Kidney (tissue), 14 donors: ENCODE data around the gene PSAPL1. TPM values are rescaled to one million over a fixed set of nuclear protein-coding genes. Genes with fewer than 3 reads are reported as not detected.

ENCODE experiments used
- DNase-seq, 5 donors: peaks; one replicate each; pipeline ENCODE4 v3.0.0-alpha.2; 2013 to 2020
- FAIRE-seq: peaks from 2 replicates; lab custom pipeline; 2012; peaks lifted over from hg19 to GRCh38; lab: Jason Lieb, UNC
- H3K27ac ChIP-seq, 2 donors: one replicate each; pipeline ENCODE4 v1.7.0; 2013; ENCODE audit warnings: low read depth in 2 of 2, low read length in 2 of 2, inconsistent platforms in 1 of 2
- H3K27me3 ChIP-seq: one replicate; pipeline ENCODE4 v1.7.1; 2013; ENCODE audit warnings: low read length, inconsistent platforms; ENCODE audit not compliant: control insufficient read depth, insufficient read depth
- H3K36me3 ChIP-seq, 3 donors: one replicate each; pipeline versions ENCODE4 v1.7.0 to v1.7.1; 2013; ENCODE audit warnings: low read length in 3 of 3, control low read depth in 1 of 3, inconsistent platforms in 1 of 3; ENCODE audit not compliant: insufficient read depth in 3 of 3, control insufficient read depth in 2 of 3
- H3K4me1 ChIP-seq, 3 donors: one replicate each; pipeline versions ENCODE4 v1.7.0 to v1.7.1; 2013; ENCODE audit warnings: low read length in 3 of 3, inconsistent platforms in 1 of 3, low read depth in 1 of 3; ENCODE audit not compliant: control insufficient read depth in 2 of 3, insufficient read depth in 2 of 3
- H3K4me3 ChIP-seq, 3 donors: one replicate each; pipeline versions ENCODE4 v1.7.0 to v1.8.1; 2013; ENCODE audit warnings: low read length in 3 of 3, control low read depth in 1 of 3, inconsistent platforms in 1 of 3
- H3K9ac ChIP-seq, 3 donors: one replicate each; pipeline versions ENCODE4 v1.7.0 to v1.7.1; 2013; ENCODE audit warnings: low read length in 3 of 3, control low read depth in 1 of 3, inconsistent platforms in 1 of 3
- H3K9me3 ChIP-seq, 3 donors: one replicate each; pipeline versions ENCODE4 v1.7.0 to v1.7.1; 2013; ENCODE audit warnings: low read length in 3 of 3, control low read depth in 1 of 3, inconsistent platforms in 1 of 3; ENCODE audit not compliant: control insufficient read depth in 2 of 3, insufficient read depth in 1 of 3
- intact Hi-C: fragments of 100-400 bp; cut with DNase I; formaldehyde crosslinking; loops from one replicate; pipeline ENCODE4 v1.11.1; 2022
- microRNA-seq: library from miRNA; unstranded; fragments of <30 nt; microRNA quantifications from one replicate; pipeline ENCODE4 v1.2.0, GENCODE V29; 2020
- polyA plus RNA-seq: library from polyadenylated mRNA; stranded (reverse); fragments of 350-450 nt; fragmentation: Illumina TruSeq; extraction: RNeasy Lipid Tissue Mini Kit (QIAGEN cat#74804); gene quantifications from one replicate; pipeline ENCODE4 v1.2.3, GENCODE V29; 2014; ENCODE audit warnings: low read depth, low replicate concordance; ENCODE audit not compliant: insufficient read depth
- total RNA-seq: library from RNA; stranded (reverse); fragmentation: NEBNext Ultra II Directional; extraction: Animal tissue kit (Norgen Biotek cat#: 25700); gene quantifications from one replicate; pipeline ENCODE4 v1.2.1, GENCODE V29; 2021
- TF ChIP-seq, protein P1 (sequence below): IDR thresholded peaks from 3 replicates; pipeline ENCODE4 v1.5.1; 2012; ENCODE audit warnings: mild to moderate bottlenecking, moderate library complexity, borderline replicate concordance; ENCODE audit not compliant: insufficient read depth; ENCODE audit errors: extremely low read depth
- donor health status: control.
- donor health status: control.
- donor health status: control.
- donor health status: control.
- donor health status: control.
- donor health status: DM: yes; HTN: yes; CAD: no.
- donor health status: Normal renal cell carcinoma (clear cell type).

The PSAPL1 gene
- total and polyA plus RNA-seq, 2 donors from 2014 or later = not detected

DNA sequence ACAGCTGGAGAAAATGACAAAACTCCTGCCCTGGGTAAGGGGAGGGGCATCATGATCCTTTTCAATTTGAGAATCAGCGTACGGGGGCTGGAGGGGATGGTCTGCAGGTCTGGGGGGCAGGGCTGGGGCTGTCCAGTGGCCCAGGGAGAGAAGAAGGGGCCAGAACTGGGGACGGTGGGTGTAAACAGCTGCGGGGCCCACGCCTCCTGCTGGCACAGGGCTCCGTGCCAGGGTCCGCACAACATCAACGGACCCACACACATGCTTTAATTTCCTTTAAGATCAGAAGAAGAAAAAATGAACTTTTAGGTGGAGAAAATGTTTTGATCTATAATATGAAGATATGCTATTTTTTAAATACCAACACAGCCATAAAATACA lies 52.1 kb downstream of the PSAPL1 start:
- peak in 2 of 5 donors; percentile 17 to 27 for DNase-seq
- H3K4me1 ChIP-seq = no peaks in the 10 kb centered on the region
- H3K4me3 ChIP-seq = no peak overlapping the region
- no peaks in the 10 kb centered on the region for H3K36me3 ChIP-seq
- H3K27ac ChIP-seq = no peak overlapping the region
- H3K27me3 ChIP-seq = no peaks in the 10 kb centered on the region
- no peak overlapping the region for H3K9ac ChIP-seq
- no peak for FAIRE-seq
- intact Hi-C loops = no loop called here
- TF ChIP-seq, protein P1, sequence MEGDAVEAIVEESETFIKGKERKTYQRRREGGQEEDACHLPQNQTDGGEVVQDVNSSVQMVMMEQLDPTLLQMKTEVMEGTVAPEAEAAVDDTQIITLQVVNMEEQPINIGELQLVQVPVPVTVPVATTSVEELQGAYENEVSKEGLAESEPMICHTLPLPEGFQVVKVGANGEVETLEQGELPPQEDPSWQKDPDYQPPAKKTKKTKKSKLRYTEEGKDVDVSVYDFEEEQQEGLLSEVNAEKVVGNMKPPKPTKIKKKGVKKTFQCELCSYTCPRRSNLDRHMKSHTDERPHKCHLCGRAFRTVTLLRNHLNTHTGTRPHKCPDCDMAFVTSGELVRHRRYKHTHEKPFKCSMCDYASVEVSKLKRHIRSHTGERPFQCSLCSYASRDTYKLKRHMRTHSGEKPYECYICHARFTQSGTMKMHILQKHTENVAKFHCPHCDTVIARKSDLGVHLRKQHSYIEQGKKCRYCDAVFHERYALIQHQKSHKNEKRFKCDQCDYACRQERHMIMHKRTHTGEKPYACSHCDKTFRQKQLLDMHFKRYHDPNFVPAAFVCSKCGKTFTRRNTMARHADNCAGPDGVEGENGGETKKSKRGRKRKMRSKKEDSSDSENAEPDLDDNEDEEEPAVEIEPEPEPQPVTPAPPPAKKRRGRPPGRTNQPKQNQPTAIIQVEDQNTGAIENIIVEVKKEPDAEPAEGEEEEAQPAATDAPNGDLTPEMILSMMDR = no peak
- H3K9me3 ChIP-seq = no peaks in the 10 kb centered on the region

DNA sequence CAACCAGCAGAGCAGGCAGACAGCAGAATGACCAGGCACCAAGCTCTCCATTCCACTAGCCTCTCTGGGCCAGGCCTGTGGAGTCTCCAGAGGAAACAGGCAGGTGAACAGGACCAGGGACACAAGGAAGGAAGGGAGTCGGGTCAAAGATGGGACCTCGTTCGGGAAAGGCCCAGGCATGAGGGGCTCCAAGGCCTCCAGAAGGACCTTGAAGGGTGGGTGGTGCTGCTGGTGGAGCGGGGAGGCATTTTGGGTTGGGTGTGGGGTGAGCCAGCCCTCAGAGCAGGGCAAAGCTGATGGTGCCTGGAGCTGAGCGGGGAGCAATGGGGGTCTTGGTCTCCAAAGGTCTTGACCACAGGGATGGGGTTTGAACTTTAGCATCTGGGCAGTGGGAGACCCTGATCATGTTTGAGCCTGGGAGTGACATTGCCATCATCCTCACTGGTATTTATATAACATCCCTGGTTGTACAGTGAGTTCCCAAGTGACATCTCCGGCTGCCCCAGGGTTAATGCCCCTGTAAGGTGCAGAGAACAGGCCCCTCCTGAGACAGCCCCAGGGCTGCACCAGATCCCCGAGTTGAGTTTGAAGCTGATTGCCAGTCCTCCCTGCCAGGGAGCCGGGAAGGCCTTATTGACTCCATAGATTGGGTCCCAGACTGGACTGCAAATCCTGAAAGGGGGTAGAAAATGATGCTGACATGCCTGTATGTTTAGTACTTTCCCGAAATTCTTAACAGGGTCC lies 52.7 kb downstream of the PSAPL1 start:
- Histone ChIP-seq H3K4me3 (no peak overlapping the region), H3K27ac (no peak overlapping the region), H3K27me3 (no peaks in the 10 kb centered on the region), H3K4me1 (no peaks in the 10 kb centered on the region), H3K9me3 (no peaks in the 10 kb centered on the region), H3K9ac (no peak overlapping the region), H3K36me3 (no peaks in the 10 kb centered on the region)
- intact Hi-C loops = no loop called here
- DNase-seq (peak in 2 of 5 donors; percentile 20 to 26), FAIRE-seq (no peak)
- TF ChIP-seq, protein P1 = no peak

DNA sequence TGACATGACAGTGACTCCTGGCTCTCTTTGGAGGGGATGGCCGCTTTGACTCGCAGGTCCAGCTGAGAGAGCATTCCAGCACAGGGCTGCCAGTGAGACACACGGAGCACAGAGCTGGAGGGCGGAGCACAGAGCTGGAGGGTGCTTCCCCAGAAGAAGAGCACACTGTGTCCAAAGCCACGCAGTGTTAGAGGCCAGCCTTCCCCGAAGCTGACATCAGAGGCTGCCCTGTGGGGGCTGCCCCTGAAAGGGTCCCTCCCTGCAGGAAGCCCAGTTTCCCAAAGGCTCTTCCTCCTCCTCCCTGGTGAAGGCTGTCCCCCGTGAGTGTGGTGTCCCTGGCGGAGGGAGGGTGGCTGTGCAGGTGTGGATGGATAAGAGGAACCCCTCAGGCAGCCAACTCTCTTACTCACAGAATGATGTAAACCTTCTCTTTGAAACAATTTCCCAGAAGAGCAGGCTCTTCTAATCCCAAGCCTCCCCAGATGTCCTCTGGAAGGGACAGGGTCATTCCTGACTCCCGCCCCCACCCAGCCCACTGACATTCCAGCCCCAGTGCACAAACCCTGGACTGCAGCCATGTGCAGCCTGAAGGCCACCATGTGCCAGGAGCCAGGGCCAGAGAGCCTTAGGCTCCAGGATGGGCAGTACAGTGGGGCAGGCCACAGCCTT lies 53.4 kb downstream of the PSAPL1 start:
- no peak for FAIRE-seq
- Histone ChIP-seq H3K27me3 (no peaks in the 10 kb centered on the region), H3K4me1 (no peaks in the 10 kb centered on the region), H3K9me3 (no peaks in the 10 kb centered on the region), H3K9ac (no peak overlapping the region), H3K27ac (no peak overlapping the region), H3K4me3 (no peak overlapping the region), H3K36me3 (no peaks in the 10 kb centered on the region)
- DNase-seq = peak in 2 of 5 donors; percentile 28 to 51
- intact Hi-C loops = no loop called here
- TF ChIP-seq, protein P1 = no peak

Small RNAs within 50 kb of the gene (microRNA-seq; reads per million reads assigned to microRNA genes)
- gene MIR4274 = not detected

Other genes with a start within 250 kb of the PSAPL1 start
- gene SORCS2, start 242.4 kb downstream of the PSAPL1 start, total RNA-seq = 9.1 TPM
- gene SORCS2, start 242.4 kb downstream of the PSAPL1 start, polyA plus RNA-seq = 6.1 TPM